Stimulated activated CD4-positive, alpha-beta T cell treated with anti-CD3 and anti-CD28 coated beads, Interleukin-2, amount 100 ng/mL, for 24 hours (primary cell): ENCODE data around the gene NUDT21.
A peak's percentile ranks its signal among the peaks of the same experiment; 100 is the strongest.

ENCODE experiments used
- DNase-seq, 2 donors: peaks; one replicate each; pipeline ENCODE4 v3.0.0-alpha.2; 2020

NUDT21 gene

DNA sequence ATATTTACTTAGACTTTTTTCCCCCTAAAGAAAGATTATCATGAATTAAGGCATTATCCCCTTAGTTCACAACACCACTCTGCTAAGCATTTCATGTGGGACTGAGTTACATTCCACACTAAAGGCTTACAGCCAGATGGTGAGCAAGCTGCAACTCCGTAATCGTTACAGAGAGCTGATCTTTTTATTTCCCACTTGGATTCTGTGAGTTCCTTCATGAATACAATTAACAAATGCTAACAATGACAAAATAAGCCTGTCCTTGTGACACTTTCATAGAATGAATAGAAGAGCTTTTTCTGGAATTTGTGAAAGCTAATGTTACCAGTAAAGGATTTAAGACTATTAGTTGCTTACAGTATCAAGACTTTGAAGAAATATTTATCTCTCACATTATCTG, 9.0 kb upstream of the NUDT21 start:
- DNase-seq, result no peak

DNA sequence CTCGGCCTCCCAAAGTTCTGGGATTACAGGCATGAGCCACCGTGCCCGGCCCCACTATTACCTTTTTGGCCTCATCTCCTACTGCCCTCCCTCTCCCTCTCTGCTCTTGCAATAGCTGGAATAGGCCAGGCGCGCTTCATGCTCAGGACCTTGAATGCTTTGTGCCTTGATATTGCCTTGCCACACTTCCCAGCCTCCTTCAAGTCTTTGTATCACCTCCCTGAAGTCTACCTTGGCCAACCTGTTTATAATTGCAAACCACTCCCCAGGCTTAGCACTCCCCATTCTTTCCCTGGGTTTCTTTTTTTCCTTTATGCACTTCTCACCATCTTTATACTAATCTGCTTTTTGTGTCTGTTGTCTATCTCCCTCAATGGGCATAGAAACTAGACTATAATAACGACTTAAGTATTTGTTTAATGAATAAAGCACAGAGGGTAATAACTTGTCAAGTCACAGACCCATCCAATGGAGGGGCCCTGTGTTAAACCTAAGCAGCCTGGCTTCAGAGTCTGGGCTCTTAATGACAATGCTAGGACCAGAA, 6.9 kb upstream of the NUDT21 start:
- DNase-seq, result no peak

DNA sequence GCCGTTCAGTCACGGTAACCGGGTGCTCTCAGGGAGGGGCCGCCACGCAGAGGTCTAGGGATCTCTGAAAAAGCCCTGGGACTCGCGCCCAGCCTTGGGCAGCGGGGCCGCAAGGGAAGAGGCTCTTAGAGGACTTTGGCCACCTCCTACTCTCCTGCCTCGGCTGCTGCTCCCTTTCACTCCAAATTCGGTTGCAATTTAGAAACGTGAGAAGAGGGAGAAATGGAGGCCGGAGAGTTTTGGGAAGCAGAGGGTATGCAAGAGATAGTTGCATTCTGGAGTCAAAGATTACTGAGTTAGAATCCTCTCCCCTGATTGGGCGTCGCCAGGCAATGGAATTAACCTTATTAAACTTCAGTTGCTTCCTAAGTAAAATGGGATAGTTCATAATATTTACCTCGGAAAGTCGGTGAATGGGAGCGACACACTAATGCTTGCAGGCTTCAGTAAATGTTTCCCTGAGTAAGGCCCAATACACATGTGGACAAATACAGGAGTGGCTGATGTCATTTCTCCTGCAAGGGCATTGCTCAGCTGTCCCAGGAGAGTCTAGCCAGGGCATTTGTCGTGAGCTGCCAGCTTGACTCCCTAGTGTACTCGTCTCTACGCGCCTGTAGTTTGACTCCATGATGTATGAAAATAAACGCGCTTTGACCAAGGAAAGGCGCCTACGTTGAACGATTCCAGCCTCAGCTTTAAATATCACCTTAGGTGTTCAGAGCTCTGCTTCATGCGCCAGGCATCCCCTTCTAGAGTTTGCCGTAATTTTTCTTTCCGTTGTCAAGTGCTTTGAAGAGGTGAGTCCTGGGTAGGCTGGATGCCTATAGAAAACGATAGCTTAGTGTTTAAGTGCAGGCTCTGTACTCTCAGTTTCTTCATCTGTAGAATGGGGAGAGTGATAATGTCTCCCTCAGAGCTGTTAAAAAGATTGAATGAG, 889 bp upstream of the NUDT21 start:
- DNase-seq, result peak; percentile 8 to 21

DNA sequence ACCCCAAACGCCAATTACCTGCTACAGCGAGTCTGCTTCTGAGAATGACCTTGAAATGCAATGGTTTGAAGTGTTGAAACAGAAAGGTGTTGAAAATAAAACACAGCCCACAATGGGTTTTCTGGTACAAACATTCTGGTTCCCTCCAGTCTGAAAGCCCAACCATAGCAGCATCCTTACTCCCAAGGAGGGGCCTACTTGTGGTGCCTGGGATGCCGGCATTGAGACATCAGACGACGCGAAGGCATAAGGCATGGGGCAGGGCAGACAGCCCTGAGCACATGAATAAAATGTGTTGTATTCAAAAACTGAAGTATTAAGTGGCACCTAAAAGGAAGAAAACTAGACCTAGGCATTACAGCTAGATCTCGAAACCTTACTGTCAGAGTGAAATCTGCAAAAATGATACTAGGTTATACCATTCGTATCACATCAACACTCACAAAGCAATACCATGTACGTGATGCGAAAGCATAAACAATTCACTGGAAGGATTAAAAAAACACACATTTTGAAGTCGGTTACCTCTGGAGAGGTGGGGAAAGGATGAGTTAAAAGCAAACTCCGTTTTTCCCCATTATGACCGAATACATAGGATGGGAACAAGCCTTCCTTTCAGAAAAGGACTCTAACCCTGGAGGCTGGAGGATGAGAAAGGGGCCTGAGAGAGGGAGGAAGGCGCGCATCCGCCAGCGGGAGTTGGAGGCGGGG, 702 bp downstream of the NUDT21 start:
- DNase-seq, result peak; percentile 15 to 23

DNA sequence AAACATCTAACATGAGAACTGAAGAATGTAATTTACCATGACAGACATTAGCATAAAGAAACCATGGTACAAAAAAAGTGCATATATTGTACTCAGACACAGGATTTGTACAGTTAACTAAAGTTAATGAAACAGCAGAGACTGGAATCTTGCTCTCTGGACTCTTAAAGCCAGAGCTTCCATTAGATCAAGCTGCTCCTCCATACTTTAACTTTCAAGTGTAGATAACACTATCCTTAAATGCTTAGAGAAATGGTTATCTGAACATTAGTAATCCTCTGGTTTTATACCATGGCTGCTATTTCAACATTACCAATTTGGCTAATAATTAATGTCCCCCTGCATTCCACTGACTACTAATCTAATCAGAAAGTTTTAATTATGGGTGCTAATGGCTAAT, 3.1 kb downstream of the NUDT21 start:
- DNase-seq, result no peak

DNA sequence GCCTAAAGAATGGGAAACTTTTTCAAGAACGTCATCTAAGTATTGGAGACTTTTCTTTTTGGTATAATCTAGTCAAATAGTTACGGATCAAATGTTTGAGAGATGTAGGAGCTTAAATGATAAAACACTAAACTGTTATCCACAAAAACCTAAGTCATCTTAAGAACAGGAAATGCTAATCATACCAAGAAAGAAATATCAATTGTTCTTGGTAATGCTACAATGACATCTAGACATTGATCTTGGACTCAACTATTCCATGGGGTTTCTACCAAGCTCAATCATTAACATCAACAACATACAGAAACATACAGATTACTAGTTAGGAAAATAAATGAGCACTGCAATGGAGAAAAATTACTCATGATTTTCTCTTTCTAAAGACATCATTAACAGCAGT, 3.8 kb downstream of the NUDT21 start:
- no peak for DNase-seq

DNA sequence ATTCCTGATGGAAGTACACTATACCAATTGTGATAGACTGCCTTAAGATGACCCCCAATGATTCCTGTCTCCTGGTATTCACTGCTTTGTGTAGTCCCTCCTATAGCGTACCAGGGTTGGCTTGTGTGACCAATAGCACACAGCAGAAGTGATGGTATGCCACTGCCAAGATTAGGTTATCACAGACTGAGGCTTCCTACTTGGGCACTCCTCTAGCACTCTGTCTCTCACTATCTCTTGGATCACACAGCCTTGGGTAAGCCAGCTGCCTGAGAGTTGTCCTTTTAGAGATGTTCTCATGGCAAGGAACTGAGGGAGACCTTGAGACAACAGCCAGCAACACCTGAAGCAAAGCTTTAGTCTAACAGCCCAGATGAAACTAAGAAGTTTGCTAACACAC, 13.1 kb downstream of the NUDT21 start:
- DNase-seq, result no peak

DNA sequence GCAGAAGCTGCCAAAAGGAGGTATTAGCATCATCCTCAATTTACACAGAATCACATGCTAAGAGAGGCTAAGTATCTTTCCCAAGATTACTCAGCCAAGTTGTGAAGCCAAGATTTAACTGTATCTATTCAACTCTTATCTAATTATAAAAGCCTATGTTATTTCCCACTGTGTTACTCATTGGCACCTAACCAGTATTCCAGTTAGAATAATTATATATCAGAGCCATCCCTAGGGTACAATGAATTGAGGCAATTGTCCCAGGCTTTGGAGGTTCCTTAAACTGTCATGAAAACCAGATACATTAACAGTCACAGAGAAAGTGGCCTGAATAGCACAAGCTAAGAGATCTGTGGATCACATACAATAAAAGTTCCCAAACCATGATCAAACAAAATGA, 14.9 kb downstream of the NUDT21 start:
- DNase-seq, result no peak

DNA sequence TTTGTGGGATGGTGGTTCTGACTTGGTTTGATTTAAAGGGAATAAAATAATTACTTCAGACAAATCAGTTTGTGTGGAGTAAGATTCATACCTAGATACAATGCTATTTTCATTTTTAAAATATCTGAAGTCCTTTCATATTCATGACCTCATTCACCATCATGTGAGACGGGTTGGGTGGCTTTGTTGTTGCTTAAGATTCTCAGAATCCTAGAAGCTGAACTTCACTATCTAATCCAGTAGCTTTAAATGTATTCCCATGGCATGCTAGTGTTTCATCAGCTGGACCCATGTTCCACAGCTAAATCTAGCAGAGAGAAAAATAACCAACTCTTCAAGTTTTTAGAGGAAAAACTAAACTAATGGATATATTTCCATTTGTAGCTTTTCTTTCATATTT, 23.0 kb downstream of the NUDT21 start:
- DNase-seq, result no peak

DNA sequence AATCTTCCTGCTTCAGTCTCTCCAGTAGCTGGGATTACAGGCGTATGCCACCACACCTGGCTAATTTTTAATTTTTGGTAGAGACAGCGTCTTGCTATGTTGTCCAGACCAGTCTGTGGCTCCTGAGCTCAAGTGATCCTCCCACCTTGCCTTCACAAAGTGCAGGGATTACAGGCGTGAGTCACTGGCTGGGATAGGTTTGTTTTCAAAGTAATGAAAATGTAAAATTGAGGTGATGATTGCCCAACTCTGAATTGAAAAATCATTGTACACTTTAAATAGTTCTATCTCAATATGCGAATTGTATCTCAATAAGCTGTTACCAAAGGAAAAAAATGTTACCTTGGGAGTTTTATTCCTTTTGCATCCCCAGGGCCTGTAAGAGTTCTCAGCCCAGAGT, 24.5 kb downstream of the NUDT21 start:
- DNase-seq, result no peak

DNA sequence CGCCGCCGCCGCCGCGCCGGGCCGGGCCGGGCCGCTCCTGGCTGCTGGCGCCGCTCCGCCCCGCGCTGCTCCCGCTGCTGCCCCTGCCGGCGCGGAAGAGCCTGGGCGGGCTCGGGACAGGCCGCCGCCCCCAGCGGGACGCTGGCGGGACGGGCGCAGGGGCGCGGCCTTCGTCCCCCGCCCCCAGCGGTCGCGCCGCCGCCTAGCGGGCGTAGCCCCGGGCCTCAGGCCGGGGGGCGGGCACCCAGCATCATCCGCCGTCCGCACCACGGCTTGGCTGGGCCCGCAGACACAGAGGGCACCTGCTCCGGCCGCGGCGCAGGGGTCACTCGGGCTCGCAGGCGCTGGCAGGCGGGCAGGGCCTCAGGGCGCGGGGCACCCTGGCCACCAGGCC, 25.7 kb downstream of the NUDT21 start, which contains the start of gene AMFR:
TSS of gene AMFR (minus strand) at position 107 of the 394 bp plus-strand sequence. CDS start 218 bp downstream, outside the sequence.
- DNase-seq, result peak; percentile 68 to 71

DNA sequence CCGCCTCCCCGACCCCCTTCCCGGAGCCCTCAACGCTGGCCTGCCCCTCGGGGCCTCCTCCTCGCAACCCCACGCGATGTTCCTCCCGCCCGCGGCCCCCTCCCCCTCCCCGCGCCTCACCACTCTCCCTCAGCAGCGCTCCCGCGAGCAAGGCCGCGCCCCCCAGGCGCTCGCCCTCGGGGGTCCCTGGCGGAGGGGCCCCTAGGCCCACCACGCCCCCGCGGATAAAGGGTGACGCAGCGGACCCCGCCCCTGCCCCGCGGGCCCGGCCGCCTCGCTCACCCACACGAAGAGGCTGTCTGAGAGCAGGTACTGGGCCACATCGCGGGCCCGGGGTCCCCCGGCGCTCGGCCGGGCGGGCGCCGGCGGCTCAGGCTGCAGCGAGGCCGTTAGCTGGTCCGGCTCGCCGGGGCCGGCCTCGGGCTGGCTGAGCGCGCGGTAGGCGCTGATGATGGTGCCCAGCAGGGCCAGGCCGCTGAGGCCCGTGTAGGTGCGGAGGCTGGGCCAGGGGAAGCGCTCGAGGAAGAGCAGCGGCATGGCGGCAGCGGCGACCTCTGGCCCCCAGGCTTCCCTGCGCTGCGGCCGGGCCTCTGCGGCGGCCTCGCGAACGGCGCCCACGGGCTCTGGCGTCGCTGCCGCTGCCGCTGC, 26.2 kb downstream of the NUDT21 start:
- peak; percentile 39 to 40 for DNase-seq

DNA sequence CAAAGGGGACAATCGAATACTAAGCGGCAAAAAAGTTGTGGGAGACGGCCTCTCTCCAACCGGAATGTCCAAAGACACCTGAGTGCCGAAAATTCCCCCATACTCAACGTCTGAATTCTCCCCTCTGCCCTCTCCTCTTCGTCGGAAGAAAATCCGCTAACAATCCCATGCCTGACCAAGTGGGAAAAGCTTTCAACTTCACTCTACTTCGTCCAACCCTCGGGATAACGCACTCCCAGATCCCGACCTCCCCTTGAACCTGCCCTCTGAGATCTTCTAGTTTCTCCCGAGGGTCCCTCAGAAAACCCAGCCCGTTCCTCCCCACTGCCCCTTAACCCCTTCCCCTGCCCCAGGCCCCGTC, 26.7 kb downstream of the NUDT21 start:
- no peak for DNase-seq

DNA sequence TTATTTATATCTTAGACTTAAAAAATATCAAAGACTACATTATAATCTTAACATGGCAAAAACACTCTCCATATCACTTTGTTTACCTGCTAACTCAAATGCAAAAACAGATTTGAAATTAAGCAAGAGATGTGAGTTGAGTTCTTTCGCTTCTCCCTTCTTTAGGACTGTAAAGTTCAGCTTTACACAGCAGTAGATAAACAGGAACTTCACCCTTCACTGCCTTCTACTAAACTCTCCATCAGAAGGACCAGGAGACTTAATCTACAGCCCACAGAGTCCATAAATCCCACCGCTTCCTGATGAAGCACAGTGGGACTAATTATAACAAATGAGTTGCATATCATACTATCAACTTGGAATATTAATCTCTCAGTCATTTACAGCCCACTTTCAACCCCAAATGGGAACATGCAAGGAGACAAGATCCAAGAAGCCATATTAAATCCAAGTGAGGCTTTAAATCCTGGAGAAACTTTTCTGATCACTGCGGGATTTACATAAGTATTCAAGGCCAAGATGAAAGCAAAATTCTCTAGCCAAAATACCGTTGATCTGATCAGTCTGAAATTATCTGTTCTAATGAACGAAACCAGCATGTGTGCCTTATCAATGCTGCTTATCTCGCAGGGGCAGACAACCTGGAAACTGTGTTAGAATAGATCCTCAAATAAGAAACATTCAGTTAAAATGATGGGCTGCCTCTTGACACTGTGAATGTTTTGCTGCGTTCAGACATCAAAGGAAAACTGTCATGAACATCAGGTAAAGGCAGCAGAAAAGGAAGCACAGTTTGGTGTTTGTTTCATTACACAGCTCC, 27.3 kb downstream of the NUDT21 start:
- DNase-seq, result no peak

DNA sequence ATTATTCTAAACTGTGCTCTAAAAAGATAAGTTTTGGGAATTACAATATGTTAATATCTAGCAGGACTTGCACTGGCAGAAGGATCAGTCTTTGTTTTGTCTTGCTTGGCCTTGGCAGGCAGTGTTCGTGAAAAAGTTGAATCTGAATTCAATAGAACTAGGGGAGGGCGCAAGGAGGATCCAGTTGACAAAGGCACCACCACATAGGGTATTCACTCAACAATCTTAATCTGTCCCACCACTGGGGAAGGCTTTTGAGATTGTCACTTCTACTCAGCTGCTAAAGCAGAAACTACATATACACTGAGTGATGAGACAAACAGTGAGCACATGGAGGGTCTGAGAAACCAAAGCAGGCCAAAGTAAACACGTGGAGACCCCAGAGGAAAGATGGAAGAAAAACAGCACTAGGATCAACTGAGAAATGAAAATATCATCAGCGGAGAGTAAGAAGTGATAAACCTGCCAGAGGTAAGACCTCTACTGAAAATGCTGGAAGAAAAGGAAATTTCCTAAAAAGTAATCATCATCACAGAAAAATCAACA, 28.2 kb downstream of the NUDT21 start:
- DNase-seq, result no peak

DNA sequence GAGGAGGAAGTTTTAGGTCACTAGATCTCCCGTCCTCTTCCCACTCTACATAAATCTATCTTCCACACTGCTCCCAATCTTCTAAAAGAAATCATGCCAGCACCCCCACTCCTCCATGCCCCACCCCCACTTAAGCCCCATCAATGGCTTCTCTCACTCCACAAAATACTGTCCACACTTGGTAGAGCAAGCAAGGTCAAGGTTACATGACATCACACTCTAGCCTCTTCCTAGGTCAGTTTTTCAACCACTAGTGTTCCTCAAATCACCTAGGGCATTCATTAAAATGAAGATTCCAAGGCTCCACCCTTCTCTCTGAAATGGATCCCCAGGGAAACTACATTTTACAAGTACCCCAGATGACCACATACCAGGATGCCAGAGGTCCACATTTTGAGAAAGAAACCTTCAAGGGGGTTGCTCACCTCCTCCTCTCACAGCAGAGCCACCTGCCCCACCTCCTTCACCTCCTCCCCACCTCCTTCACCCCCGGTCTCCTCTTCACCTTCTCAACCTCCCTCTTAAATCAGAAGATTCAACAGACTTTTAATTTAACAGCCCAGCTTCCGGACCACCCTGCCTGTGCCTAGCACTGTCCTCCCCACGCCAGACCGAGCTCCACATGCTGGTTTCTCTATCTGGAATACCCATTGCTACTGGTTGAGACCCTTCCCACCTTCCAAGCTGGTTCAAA, 29.0 kb downstream of the NUDT21 start:
- DNase-seq, result no peak

DNA sequence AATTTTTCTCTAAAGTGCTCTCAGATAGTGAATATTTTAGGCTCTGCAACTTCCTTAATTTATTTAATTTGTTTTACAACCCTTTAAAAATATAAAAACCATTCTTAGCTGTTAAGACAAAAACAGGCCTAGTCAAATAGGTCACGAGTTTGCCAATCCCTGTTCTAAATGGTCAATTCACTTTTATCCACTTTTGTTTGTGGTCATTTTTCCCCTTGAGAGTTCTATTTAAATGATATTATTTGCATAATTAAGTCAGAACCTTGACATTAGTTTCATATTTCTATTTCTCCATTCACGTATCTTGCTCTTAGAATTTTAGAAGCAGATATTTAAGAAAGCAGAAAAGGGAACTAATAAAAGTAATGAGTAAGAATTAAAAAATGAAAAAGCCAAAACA, 29.8 kb downstream of the NUDT21 start:
- no peak for DNase-seq

DNA sequence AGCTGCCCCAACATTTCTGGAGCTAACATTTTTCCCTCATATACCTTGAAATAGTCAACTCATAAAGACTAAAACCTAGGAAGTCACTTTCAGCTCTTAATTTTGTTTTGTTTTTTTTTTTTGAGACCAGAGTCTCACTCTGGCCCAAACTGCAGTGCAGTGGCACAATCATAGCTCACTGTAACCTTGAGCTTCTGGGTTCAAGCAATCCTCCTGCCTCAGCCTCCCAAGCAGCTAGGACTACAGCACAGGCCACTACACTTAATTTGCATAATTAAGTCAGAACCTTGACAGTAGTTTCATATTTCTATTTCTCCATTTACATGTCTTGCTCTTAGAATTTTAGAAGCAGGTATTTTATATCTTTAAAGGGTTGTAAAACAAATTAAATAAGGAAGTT, 30.5 kb downstream of the NUDT21 start:
- no peak for DNase-seq

DNA sequence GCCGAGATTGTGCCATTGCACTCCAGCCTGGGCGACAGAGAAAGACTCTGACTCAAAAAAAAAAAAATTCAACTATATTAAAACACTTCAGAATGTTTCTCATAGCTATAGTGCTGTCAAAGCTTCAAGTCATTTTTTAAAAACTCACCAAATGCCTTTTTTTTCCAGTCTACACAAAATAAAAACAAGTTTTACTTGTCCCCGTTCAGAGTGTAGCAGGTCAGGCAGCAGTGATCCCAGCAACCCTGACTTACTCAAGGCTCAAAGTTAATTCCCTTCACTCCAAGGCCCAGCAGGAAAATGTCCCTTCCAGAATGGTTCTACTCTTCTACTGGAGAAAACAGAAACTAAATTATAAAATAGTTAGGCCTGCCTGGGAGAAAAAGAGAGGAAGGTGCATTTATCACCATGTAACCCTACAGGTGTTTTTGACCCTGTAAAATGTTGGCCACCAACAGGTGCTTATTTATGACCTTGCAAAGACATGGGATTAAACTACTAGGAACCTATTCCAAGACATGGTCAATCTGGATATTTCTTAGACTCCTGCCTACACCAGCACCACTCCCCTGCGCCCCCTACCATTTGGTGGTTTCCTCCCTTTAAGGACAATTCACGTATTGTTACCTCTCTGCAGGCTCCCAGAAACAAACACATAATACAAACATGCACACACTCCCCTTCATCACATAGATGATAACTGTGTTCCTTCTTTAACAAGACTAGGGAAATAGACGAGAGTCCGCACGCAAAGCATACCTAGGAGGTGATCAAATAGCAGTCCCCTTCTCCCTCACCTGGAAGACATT, 31.2 kb downstream of the NUDT21 start:
- no peak for DNase-seq

DNA sequence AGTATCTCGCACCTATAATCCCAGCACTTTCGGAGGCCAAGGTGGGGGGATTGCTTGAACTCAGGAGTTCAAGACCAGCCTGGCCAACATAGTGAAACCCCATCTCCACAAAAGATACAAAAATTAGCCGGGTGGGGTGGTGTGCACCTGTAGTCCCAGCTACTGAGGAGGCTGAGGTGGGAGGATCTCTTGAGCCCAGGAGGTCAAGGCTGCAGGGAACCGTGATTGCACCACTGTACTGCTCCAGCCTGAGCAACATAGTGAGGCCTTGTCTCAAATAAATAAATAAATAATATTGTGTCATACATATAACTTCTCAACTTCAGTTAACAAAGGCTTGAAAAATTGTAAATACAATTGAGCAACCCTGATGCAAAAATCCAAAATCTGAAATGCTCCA, 34.0 kb downstream of the NUDT21 start:
- no peak for DNase-seq

DNA sequence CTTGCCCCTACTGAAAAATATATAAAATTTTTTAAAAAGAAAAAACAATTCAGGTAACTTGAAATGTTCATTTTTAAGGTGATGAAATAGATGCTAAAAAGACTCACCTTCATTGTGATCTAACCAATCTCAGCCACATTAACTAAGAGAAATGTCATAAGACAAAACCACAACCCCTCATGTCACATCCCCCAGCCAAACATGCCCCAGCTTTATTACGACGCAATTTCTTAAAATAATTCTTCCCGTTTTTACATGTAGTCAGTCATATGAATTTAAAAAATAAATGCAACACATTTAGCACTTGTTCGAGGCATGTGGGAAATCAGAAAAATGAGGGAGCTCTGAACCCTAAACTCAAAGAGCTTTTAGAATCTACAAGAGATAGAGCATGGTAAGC, 35.3 kb downstream of the NUDT21 start:
- no peak for DNase-seq
